MM.1S (cell line): ENCODE measurements around the gene S100A3.

ENCODE experiments used
- DNase-seq: peaks from one replicate; pipeline ENCODE4 v3.0.0-alpha.2; 2015
- H2AFZ ChIP-seq: fragments of 300-600 bp; sonication (generic); 2 replicates; pipeline ENCODE4 v1.6.0; 2016; ENCODE audit warnings: antibody characterized with exemption, low read length
- H3F3A ChIP-seq: fragments of 300-600 bp; sonication (generic); 2 replicates; pipeline ENCODE4 v1.6.1; 2016; ENCODE audit warnings: mild to moderate bottlenecking, antibody characterized with exemption, low read length, moderate library complexity, mixed read lengths; ENCODE audit not compliant: insufficient read depth
- H3K27ac ChIP-seq: fragments of 300-600 bp; sonication (generic); 2 replicates; pipeline ENCODE4 v1.5.1; 2016; ENCODE audit warnings: mild to moderate bottlenecking, low read length
- H3K27me3 ChIP-seq: fragments of 300-600 bp; sonication (generic); replicated peaks from 2 replicates; pipeline ENCODE4 v1.6.0; 2016; ENCODE audit warnings: low read length; ENCODE audit not compliant: insufficient read depth
- H3K36me3 ChIP-seq: fragments of 300-600 bp; sonication (generic); replicated peaks from 2 replicates; pipeline ENCODE4 v1.6.1; 2016; ENCODE audit warnings: mild to moderate bottlenecking, low read length, mixed read lengths; ENCODE audit not compliant: insufficient read depth
- H3K4me1 ChIP-seq: fragments of 300-600 bp; sonication (generic); 2 replicates; pipeline ENCODE4 v1.6.1; 2016; ENCODE audit warnings: low read length, mixed read lengths
- H3K4me2 ChIP-seq: fragments of 300-600 bp; sonication (generic); 2 replicates; pipeline ENCODE4 v1.6.0; 2016; ENCODE audit warnings: low read depth, low read length
- H3K4me3 ChIP-seq: fragments of 300-600 bp; sonication (generic); 2 replicates; pipeline ENCODE4 v1.5.1; 2016; ENCODE audit warnings: low read length, mixed read lengths
- H3K79me2 ChIP-seq: fragments of 300-600 bp; sonication (generic); 2 replicates; pipeline ENCODE4 v1.6.1; 2016; ENCODE audit warnings: mixed run types, low read length, mixed read lengths
- H3K9ac ChIP-seq: fragments of 300-600 bp; sonication (generic); 2 replicates; pipeline ENCODE4 v1.6.1; 2016; ENCODE audit warnings: low read length, mixed read lengths
- H3K9me2 ChIP-seq: fragments of 300-600 bp; sonication (generic); replicated peaks from 2 replicates; pipeline ENCODE4 v1.6.1; 2016; ENCODE audit warnings: mild to moderate bottlenecking, low read length, mixed read lengths; ENCODE audit not compliant: insufficient read depth
- H3K9me3 ChIP-seq: fragments of 300-600 bp; sonication (generic); replicated peaks from 2 replicates; pipeline ENCODE4 v1.6.1; 2016; ENCODE audit warnings: mild to moderate bottlenecking, low read length, mixed read lengths; ENCODE audit not compliant: insufficient read depth
- H4K20me1 ChIP-seq: fragments of 300-600 bp; sonication (generic); 2 replicates; pipeline ENCODE4 v1.6.1; 2016; ENCODE audit warnings: mild to moderate bottlenecking, low read length, moderate library complexity, mixed read lengths; ENCODE audit not compliant: insufficient read depth
- EZH2 ChIP-seq: fragments of 300-600 bp; sonication (generic); optimal IDR thresholded peaks from 2 replicates; pipeline ENCODE3; 2017; ENCODE audit warnings: low read depth, mild to moderate bottlenecking, antibody characterized with exemption, low read length, mixed read lengths
- EZH2phosphoT487 ChIP-seq: fragments of 300-600 bp; sonication (generic); IDR thresholded peaks from 2 replicates; pipeline ENCODE4 v1.6.1; 2018; ENCODE audit warnings: antibody characterized with exemption, low read length
- TF ChIP-seq, protein P1 (sequence below): fragments of 300-600 bp; sonication (generic); IDR thresholded peaks from 2 replicates; pipeline ENCODE4 v1.5.1; 2016; ENCODE audit warnings: antibody characterized with exemption, low read length, mixed read lengths

S100A3 gene

DNA sequence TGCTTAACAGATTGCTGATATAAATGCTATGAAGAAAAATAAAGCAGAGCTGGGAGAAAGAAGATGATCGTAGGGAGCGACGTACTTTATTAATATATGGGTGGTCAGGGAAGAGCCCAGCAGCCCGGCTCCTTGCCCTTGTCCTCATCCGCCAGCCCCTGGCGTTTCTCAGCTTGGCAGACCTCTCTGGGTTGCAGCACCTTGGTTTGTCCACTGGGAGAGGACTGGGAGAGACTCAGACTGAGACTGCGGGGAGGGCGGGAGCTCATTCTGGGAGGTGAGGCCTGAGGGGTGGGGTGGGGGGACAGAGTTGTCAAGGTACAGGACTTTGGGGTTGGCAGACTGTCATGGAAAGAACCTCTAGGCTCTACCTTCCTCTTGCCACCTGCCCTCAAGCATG is 3.3 kb upstream of the S100A3 start:
- DNase-seq, result no peak
- no peaks in the 10 kb centered on the region for H3K27me3 ChIP-seq
- H3K9me3 ChIP-seq, result no peaks in the 10 kb centered on the region
- no peak overlapping the region for H2AFZ ChIP-seq
- H3F3A ChIP-seq, result no peaks in the 10 kb centered on the region
- no peaks in the 10 kb centered on the region for H3K9me2 ChIP-seq
- TF ChIP-seq EZH2, result no peak
- TF ChIP-seq EZH2phosphoT487, result no peak
- TF ChIP-seq, protein P1, sequence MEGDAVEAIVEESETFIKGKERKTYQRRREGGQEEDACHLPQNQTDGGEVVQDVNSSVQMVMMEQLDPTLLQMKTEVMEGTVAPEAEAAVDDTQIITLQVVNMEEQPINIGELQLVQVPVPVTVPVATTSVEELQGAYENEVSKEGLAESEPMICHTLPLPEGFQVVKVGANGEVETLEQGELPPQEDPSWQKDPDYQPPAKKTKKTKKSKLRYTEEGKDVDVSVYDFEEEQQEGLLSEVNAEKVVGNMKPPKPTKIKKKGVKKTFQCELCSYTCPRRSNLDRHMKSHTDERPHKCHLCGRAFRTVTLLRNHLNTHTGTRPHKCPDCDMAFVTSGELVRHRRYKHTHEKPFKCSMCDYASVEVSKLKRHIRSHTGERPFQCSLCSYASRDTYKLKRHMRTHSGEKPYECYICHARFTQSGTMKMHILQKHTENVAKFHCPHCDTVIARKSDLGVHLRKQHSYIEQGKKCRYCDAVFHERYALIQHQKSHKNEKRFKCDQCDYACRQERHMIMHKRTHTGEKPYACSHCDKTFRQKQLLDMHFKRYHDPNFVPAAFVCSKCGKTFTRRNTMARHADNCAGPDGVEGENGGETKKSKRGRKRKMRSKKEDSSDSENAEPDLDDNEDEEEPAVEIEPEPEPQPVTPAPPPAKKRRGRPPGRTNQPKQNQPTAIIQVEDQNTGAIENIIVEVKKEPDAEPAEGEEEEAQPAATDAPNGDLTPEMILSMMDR, result no peak
- H3K4me3 ChIP-seq, result no peak overlapping the region
- no peaks in the 10 kb centered on the region for H3K79me2 ChIP-seq
- no peak overlapping the region for H3K27ac ChIP-seq
- no peaks in the 10 kb centered on the region for H3K4me1 ChIP-seq
- H4K20me1 ChIP-seq, result no peaks in the 10 kb centered on the region
- no peaks in the 10 kb centered on the region for H3K36me3 ChIP-seq
- no peak overlapping the region for H3K9ac ChIP-seq
- H3K4me2 ChIP-seq, result no peak overlapping the region

DNA sequence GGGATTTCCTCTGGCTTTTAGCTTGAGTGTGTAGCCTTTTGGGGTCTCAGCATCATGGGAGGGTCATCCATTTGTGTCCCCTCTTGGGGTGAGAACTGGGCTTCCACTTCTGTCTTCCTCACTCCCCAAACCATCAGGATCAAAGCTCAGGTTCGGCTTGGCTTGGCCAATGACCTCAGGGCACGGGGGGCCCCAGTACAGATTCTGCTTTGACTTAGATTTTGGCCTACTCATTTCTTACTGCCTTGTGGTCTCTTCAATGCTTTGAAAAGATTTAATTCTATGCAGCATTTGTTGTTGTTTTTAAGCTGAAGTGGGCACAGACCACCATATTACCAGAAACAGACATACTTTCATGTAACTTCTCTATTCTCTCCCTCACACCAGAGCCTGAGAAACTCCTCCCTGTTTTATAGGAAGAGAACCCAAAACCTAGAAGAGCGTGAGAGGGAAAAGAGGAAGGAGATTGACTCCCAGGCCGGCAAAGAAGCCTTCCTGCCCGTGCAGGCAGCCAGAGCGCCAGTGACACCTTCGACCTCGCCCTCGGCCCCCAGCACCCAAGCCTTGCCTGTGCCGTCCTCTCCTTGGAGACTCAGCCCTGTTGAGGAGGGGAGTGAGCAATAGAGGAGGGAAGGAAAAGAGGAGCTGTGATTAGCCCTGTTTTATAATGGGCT is 1.9 kb upstream of the S100A3 start:
- Histone ChIP-seq H3K9ac (no peak overlapping the region), H3K36me3 (no peaks in the 10 kb centered on the region), H3K27ac (no peak overlapping the region), H2AFZ (no peak overlapping the region), H3K9me2 (no peaks in the 10 kb centered on the region), H3K9me3 (no peaks in the 10 kb centered on the region), H4K20me1 (no peaks in the 10 kb centered on the region), H3K4me3 (no peak overlapping the region), H3K79me2 (no peaks in the 10 kb centered on the region), H3F3A (no peaks in the 10 kb centered on the region), H3K4me1 (no peaks in the 10 kb centered on the region), H3K4me2 (no peak overlapping the region), H3K27me3 (no peaks in the 10 kb centered on the region)
- TF ChIP-seq EZH2 (no peak), EZH2phosphoT487 (no peak)
- TF ChIP-seq, protein P1, result no peak
- DNase-seq, result no peak

DNA sequence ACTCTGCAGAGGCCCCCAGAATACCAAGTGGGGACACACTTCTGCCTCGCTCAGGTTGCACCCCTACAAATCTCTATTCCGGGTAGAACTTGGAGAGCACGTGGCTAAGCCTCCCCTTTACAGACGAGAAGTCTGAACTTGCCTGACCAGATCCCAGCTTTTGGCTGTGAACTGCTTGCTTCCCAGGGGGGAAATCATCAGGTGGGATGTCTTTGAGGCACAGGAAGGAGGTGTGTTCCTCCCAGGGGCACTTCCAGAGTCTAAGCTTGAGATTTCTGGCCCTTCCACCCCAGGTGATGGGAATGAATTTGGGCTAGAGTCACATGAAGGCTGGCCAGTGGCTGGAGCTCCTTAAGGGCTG is 1.3 kb upstream of the S100A3 start:
- Histone ChIP-seq H3K9me3 (no peaks in the 10 kb centered on the region), H3K4me1 (0 out of 2 replicates have a peak, but pooled peaks cover 2% of the 10 kb centered on the region), H3K4me2 (no peak overlapping the region), H2AFZ (no peak overlapping the region), H3K27me3 (no peaks in the 10 kb centered on the region), H3K27ac (no peak overlapping the region), H3K36me3 (no peaks in the 10 kb centered on the region), H3K4me3 (no peak overlapping the region), H3K9ac (no peak overlapping the region), H4K20me1 (no peaks in the 10 kb centered on the region), H3K79me2 (no peaks in the 10 kb centered on the region), H3F3A (no peaks in the 10 kb centered on the region), H3K9me2 (no peaks in the 10 kb centered on the region)
- DNase-seq, result no peak
- TF ChIP-seq, protein P1, result no peak
- no peak for TF ChIP-seq EZH2
